Prostate gland (tissue), 2 donors: Measurements from ENCODE around the gene SEMA5A.

Source experiments
- CTCF ChIP-seq, 4 experiments: fragments of 200-600 bp in 2 of 4; fragments of 450-650 bp in 2 of 4; sonication (generic) in 2 of 4; IDR thresholded peaks; 1 replicate in 3 of 4; 2 replicates in 1 of 4; pipeline ENCODE4 v1.5.1; 2016 to 2019; ENCODE audit warnings: antibody characterized with exemption in 4 of 4, mild to moderate bottlenecking in 2 of 4, moderate library complexity in 2 of 4
- POLR2A ChIP-seq: fragments of 450-650 bp; IDR thresholded peaks from one replicate; pipeline ENCODE4 v1.6.1; 2016; ENCODE audit warnings: antibody characterized with exemption, mild to moderate bottlenecking
- POLR2AphosphoS5 ChIP-seq: sonication (generic); formaldehyde crosslinking; IDR thresholded peaks from one replicate; pipeline ENCODE4 v1.6.1; 2017; ENCODE audit warnings: antibody characterized with exemption

- TF ChIP-seq CTCF (IDR thresholded peaks at IDR 0.05) (no peak), POLR2A (no peak), POLR2AphosphoS5 (no peak)
Measured at GRCh38 chr5:9431496-9432258, 114.2 kb downstream of the SEMA5A start.
